Cortex of kidney (tissue), 1 donor: Measurements from ENCODE around the gene GTF2A1.

Experiments
- DNase-seq: peaks from one replicate; lab custom pipeline; 2025; lab: John Stamatoyannopoulos, UW

Gene GTF2A1

DNA sequence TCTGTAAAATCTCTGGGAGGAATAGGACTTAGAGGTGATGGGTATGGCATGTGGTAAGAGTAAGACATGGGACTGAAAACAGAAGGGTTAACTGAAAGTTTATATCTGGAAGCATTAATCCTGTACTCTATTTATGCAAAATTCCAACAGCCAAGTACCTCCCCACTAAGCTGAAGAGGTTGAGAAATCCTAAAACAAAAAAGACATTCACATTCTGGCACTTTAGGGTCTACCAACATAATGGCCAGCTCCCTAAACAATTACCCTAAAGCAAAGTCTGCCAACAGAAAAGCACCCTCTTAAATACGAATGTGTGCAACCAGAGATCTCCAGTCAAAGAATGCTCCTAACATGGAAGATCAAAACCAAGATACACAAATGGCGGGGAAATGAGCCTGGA lies 87.4 kb downstream of the GTF2A1 start:
- DNase-seq, result no peak

DNA sequence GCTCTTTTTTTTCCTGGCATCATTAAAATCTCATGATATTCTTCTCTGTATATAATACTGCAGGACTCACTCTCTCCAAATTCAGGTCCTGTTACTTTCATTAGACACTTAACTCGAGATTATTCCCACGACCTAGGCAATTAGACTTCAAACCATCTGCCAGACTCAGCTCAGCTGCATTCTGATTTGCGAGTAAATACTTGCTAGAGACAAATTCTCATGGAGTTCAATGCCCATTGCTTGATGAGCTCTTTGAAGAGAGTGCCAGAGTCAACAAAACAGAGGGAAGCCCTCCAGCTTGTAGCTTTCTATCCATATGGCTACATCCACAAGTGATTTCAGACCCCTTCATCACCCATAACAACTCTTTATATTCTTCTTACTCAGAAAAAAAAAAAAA lies 88.3 kb downstream of the GTF2A1 start:
- no peak for DNase-seq

- DNase-seq, result no peak
Observed at GRCh38 chr14:81129242-81129641, 91.5 kb downstream of the GTF2A1 start.

DNA sequence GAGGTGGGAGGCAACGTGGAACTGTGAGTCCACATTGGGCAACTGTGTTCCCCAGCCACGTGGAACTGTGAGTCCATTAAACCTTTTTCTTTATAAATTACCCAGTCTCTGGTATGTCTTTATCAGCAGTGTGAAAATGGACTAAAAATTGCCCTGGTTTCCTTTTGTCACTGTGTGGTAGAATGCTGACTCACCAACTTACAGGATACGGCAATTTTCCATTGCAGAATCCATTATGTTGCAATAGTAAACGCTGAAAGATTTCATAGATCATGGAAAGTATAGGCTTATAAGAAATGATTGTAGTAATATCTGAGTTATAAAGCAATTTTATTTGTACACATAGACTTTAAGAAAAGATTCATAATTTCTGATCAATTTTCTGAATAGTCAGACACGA lies 93.0 kb downstream of the GTF2A1 start:
- DNase-seq, result no peak

DNA sequence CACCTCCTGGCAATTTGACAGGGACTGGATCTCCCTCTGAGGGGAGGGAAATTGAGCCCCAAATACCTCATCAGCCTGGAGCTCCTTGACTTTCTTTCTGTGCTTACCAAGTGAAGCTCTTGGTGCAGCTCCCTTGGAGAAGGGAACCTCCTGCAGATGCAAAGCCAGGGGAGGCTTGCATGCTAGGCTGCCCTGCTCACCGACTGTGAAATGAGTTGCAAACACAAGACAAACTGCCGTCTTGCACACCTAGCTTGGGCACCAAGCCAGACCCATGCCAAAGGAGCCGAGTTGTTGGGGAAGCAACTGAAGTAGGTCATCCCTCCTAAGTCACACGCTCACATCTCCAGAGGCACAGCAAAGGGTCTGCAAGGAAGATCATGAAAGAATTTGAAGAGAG lies 95.2 kb downstream of the GTF2A1 start:
- DNase-seq, result no peak
